22Rv1 (cell line): ENCODE results near the gene HOXA13.

Experiments used
- ZFX ChIP-seq: fragments of 450-650 bp; IDR thresholded peaks from 2 replicates; pipeline ENCODE4 v1.6.1; 2017; ENCODE audit warnings: antibody characterized with exemption, borderline replicate concordance
- TF ChIP-seq, protein P1 (sequence below): fragments of 450-650 bp; IDR thresholded peaks from 2 replicates; pipeline ENCODE4 v1.5.1; 2017; ENCODE audit warnings: mild to moderate bottlenecking

DNA sequence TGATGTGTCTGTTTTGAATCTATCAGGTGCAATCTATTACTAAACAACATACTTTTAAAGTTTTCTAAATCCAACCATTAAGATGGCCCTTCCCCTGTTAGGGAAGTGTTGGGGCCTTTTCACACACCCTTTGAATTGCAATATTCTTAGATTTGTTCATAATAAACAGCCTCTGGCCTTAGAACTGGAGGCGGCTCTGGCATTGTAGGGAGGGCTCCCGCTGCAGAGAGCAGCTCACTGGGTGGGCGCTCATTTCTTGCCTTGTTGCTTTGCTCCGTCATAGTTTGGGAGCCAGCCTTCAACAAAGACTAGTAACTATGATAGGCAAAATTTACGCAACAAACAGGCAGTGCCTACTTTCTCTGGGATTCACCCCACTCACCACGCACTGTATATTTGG is 21.5 kb downstream of the HOXA13 start:
- TF ChIP-seq, protein P1, sequence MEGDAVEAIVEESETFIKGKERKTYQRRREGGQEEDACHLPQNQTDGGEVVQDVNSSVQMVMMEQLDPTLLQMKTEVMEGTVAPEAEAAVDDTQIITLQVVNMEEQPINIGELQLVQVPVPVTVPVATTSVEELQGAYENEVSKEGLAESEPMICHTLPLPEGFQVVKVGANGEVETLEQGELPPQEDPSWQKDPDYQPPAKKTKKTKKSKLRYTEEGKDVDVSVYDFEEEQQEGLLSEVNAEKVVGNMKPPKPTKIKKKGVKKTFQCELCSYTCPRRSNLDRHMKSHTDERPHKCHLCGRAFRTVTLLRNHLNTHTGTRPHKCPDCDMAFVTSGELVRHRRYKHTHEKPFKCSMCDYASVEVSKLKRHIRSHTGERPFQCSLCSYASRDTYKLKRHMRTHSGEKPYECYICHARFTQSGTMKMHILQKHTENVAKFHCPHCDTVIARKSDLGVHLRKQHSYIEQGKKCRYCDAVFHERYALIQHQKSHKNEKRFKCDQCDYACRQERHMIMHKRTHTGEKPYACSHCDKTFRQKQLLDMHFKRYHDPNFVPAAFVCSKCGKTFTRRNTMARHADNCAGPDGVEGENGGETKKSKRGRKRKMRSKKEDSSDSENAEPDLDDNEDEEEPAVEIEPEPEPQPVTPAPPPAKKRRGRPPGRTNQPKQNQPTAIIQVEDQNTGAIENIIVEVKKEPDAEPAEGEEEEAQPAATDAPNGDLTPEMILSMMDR = no peak
- TF ChIP-seq ZFX = no peak
